Measurements from ENCODE around the gene FGF8.
A peak's percentile ranks its signal among the peaks of the same experiment; 100 is the strongest.
"Not testable (repeated sequence)": the region's sequence is repeated elsewhere in the genome, so short reads cannot be mapped to it uniquely, and the experiment has no call there.

FGF8 gene, protein sequence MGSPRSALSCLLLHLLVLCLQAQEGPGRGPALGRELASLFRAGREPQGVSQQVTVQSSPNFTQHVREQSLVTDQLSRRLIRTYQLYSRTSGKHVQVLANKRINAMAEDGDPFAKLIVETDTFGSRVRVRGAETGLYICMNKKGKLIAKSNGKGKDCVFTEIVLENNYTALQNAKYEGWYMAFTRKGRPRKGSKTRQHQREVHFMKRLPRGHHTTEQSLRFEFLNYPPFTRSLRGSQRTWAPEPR

DNA sequence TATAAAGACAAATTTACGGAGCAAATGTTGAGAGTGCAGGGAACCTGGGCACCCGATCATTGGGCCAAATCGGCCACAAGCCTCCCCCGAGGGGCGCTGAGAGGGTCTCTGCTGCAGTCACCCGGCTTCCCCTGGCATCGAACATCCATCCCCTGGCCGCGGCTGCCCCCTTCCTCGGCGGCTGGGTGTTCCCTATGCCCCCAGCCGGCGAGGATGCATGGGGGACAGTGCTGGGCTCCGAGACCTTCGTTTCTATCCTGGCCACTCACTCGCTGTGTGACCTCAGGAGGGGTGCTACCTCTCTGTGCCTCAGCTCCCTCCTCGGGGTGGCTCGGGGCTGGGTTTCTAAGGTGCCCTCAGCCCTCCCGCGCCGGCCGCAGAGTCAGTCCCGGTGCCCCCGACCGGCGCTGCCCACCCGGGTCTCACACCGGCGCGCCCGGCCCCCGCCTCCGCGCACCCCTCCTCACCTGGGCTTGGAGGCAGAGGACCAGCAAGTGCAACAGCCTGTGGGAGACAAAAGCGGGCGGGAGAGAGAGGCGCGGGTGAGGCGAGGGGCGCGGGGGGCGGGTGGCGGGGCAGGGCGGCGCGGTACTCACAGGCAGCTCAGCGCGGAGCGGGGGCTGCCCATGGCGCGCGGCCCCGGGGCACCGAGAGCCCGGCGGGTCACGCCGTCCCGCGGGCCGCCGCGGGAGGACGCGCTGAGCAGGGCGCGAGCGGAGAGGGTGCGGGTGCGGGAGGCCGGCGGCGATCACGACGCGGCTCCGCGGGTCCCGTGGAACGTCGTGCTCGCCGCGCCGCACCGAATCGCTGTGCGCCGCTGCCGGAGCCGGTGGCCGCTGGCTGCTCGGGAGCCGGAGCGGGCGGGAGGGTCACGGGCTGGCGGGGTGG lies at the start of gene FGF8:
Gene FGF8 (minus strand): TSS at position 842 of the 888 bp plus-strand sequence. CDS start 214 bp downstream, at position 628.
- DNase-seq (ENCODE audit: low read depth in 2 of 2, low spot score in 1 of 2): no peak

DNA sequence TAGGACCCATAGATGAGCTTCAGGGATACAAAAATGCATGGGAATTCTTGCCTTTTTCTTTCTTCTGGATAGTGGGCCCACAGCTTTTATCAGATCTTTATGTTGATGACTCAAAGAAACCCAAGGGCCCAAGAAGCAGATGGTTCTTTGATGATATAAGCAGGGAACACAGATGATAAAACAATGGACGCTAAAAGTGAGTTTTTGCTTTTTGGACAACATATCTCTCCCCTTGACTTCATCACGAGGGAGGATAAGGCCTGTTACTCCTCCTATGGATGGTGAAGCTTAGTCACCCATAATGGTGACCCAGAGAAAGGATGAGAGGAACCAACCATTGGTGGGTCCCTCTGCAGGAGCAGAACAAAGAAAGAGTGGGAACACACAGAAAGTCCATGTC lies 48.8 kb upstream of the FGF8 start:
- DNase-seq (ENCODE audit: low read depth in 2 of 2, low spot score in 1 of 2): no peak

DNA sequence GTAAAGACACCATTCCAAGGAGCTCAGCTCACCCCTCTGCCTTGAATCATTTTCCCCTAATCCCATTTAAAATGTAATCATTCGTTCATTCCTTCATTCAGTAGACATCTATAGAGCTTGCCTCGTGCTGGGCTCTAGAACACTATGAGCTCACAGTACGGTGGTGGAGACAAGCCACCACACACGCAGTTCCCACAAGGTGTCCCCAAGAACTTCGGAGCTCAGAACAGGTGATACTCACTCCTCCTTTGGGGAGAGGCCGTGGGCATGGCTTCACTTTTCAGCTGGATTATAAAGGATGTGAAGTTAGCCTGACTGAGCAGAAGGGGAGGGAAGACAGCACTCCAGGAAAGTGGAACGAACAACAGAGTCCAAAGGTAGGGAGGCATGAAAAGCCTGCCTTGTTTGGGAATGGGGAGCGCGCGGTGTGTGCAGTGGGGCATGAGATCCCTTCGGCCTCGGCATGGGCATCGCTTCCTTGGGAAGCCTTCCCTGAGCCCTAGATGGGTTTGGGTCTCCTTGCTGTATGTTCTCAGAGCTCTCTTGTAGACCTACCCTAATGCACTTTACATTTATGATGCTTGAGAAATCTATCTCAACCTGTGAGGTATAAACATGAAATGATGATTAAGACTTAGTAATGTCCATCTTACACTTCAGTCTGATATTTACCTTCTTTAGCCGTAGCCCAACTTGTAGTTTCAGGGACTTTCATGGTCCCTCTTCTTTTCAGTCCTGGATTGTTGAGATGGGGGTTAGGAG lies 43.1 kb upstream of the FGF8 start:
- no peak for DNase-seq (ENCODE audit: low read depth in 2 of 2, low spot score in 1 of 2)

DNA sequence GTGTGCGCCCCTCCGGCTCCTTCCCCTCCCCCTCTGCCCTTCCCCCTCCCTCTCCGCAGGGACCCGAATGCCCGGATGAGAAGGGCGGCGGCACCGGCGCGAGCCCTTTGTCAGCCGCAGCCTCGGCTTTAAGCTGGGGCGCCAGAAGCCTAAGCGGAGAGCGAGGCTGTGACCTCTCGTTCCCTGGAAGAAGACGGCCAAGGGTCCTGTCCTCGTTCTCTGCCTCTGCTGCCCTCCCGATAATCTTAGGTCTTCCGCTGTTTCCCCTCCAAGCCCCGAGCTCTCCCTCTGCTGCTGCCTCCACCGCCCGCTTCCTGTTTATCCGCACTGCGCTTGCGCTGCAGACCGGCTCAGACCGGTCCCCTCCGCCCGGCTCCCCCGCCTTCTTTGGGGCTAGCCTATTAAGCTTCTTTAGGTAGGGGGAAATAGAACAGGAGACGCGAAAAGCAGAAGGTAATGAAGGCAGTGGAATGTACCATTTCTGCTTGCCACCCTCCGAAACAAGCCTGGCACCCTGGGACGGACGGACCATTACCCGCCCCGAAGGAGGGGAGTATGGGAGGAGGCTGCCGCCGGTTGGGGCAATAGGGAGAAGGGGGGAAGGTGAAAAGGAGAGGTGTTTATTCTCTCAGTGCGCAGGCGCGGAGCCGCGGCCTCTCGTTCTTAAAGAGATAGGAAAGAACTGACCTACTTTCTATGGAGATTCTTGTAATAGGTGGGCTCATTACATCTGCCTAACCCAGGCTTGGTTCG lies 42.4 kb upstream of the FGF8 start, which contains the start of gene OGA:
Gene OGA (minus strand): TSS at position 326 of the 753 bp plus-strand sequence. CDS start 422 bp downstream, outside the sequence.
- peak; percentile 94 to 97 for DNase-seq (ENCODE audit: low read depth in 2 of 2, low spot score in 1 of 2)

DNA sequence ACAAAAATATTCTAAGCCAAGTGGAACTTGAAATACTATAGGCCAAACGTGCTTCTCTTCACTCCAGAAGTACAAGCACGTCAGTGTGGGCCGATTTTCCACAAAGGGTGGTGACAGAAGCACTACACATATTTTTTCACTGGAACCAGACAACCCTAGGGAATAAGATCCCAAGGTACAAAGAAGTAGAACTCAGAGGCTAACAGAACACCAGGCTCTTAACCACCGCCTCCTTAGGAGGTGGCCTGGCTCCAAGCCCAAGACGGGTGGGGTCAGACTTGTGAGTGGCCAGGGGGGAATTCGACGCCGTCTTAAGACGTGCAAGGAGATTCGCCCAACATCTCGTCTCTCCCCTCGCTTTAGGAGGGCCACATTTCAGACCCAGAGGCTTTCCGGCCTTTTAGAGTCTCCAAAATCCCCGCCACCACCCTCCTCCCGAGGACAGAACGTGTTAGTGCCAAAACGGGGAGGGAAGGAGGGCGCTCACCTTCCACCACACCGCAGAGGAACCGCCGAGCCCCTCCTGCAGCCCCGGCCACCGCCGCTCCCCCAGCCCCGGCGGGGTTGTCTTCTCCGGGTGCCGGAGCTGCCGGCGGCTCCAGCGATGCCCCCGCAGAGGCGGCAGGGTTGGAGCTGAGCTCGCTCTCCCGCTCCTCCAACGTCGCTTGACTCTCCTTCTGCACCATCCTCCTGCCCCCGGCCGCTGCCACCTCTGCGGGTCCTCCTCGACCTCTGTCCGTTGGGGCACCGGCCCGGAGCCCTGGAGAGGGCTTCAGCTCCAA lies 41.6 kb upstream of the FGF8 start:
- no peak for DNase-seq (ENCODE audit: low read depth in 2 of 2, low spot score in 1 of 2)

DNA sequence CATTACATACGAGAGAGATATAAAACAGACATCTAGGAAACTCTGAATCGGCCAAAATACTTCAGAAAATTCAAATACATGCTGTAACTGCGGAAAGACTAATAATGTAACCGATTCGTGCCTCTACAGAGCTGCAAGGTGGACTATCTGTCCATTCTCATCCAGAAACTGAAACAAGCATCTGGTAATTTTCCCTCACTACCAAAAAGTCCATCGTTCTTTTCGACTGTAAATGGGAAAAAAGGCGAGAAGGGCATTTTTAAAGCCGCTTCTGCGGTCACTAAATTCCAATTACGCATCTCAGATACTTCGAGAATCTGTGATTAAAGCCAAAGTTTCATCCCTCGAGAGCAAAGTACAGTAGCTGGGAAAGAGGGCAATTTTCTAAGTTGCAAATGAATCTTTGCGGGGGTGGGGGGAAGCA lies 41.0 kb upstream of the FGF8 start:
- no peak for DNase-seq (ENCODE audit: low read depth in 2 of 2, low spot score in 1 of 2)

DNA sequence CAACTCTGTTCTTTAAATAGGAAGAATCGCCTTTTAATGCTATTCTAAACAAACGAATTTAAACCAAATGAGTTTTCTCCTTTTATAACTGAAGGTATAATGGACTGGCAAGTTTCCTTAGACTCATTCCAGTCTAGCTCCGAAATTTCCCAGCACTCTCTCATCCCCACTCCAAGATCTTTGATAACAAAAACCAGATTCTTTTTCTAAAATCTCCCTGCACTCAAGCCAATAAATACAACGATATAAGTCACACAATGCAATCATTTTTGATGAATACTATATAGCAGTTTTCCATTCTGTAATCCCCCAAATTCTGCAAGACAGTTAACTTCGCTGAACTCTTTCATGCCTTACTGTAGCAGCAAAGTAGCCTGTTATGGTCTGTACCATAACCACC lies 40.5 kb upstream of the FGF8 start:
- DNase-seq (ENCODE audit: low read depth in 2 of 2, low spot score in 1 of 2): no peak

DNA sequence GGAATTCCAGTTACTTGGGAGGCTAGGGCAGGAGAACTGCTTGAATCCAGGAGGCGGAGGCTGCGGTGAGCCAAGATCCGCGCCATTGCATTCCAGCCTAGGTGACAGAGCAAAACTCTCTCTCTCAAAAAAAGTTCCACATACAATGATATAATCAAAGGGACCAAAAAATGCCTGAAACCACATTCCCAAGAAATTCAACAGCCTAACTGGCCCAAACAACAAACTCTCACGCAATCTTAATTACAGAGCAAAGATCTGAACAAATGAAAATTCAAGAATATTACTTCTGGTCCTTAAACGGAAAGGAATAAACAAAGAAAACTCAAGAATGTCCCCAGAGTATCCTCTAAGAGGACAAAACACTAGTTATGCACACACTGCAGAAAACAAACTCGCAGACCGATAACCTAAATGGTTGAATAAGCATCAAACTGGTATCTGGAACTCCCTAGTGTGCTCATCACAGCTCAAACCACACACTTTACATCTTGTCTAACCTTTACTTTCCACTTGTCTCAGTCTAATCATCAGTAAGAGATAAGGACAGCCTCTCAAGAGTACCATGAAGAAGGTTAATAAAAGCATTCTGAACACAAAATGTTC lies 38.7 kb upstream of the FGF8 start:
- DNase-seq (ENCODE audit: low read depth in 2 of 2, low spot score in 1 of 2): no peak

DNA sequence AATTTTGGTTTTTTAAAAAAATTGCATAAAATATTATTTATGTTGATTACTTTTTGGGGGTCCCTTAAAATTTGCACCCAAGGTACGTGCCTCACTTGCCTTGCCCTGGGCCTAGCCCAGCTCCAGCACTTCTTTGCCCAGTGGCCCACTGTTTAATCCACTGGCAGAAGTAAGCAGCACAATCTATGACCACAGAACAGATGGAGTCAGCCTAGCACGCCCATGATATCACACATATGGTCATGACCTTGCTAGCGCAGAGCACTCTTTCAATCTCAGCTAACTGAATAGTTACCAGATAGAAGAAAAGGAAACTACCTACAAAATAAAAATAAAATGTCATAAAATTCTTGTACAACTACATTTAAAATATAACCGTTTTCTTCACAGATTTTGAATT lies 36.7 kb upstream of the FGF8 start:
- no peak for DNase-seq (ENCODE audit: low read depth in 2 of 2, low spot score in 1 of 2)

DNA sequence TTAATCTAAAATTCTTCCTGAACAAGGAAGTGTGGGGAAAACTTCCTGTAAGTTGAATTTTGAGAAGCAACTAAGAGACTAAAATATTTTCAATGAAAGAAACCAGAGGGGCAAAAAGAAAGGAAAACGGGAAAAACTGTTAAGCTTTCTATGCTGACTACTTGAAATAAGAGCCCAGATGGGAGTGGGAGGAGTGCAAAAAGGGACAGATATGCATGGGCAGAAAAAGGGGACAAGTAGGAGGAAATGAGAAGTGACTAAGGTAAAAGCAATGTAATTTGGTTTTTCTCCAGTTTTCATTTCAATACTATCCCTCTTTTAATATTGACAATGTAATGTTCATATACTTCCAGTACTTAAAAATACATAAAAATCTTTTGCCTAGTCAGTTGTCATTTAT lies 31.2 kb upstream of the FGF8 start:
- DNase-seq (ENCODE audit: low read depth in 2 of 2, low spot score in 1 of 2): no peak

DNA sequence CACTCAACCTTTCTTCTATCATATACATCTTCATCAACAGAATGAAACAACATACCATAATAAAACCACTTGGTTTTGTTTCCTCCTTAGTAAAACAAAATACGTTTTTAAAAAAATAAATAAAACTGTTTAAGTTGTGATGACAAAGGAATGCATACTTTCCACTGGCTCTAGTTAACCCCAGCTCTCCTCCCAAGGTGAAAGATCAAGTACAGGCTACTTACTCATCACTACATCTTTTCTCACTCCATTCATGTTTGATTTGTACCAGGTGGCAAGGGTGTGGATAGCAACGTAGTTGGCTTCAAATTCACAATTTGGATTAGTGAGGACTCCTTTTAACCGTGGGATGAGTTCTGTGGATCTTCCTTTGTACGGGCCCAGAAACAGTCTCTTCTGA lies 27.6 kb upstream of the FGF8 start:
- DNase-seq (ENCODE audit: low read depth in 2 of 2, low spot score in 1 of 2): no peak

DNA sequence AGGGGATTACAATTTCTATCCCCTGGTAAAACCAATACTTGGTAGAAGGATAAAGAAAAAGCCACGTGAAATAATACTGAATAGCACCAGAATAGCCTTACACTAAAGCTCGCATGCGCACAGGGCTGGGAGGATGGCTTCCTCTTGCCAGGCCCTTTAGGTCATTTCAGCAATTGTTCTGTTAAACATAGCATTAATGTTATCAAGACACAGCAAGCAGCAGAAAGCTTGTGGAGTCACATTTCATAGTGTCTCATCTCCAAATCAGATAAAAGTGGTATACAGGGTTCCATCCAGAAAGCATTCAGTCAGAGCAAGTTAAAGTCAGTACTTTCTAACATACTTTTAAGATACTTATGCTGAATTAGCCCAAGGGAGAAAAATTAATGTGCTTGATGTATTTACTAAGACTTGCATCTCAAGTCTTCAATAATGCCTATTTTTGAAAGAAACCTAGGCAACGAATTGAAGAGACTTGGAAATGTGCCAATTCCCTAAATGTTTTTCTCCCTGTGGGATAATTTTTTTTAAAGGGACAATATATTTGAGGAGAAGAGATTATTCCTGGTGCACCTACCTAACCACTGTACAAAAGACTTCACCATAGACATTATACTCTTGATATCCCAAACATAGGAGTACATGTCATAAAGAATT lies 21.6 kb upstream of the FGF8 start:
- DNase-seq (ENCODE audit: low read depth in 2 of 2, low spot score in 1 of 2): no peak

DNA sequence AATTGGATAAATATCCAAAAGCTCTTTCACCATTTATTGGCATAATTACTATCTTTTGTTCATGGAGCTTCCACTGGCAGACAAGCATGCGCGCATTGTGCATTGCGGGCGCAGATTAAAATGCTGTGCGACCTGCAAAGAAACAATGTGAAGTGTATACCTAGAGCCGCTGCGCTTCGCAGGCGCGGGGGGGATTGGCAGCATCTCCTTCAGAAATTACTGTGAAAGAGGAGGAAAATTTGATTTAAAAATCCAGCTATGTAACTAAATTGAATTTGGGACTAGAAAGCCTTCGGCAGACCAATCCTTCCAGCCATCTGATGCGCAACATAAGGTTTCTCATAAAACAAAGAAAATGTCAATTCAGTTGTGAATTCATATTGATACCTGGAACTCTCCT lies 17.6 kb upstream of the FGF8 start:
- no peak for DNase-seq (ENCODE audit: low read depth in 2 of 2, low spot score in 1 of 2)

DNA sequence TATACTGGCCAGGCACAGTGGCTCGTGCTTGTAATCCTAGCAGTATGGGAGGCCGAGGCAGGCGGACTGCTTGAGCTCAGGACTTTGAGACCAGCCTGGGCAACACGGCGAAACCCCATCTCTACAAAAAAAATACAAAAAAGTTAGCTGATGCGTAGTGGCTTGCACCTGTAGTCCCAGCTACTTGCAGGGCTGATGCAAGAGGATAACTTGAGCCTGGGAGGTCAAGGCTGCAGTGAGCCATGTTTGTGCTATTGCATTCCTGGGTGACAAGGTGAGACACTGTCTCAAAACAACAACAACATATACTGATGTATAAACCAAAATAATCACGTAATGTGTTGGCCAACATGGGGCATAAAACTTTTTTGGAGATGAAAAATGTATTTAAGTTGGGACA lies 13.8 kb upstream of the FGF8 start:
- DNase-seq (ENCODE audit: low read depth in 2 of 2, low spot score in 1 of 2): no peak

DNA sequence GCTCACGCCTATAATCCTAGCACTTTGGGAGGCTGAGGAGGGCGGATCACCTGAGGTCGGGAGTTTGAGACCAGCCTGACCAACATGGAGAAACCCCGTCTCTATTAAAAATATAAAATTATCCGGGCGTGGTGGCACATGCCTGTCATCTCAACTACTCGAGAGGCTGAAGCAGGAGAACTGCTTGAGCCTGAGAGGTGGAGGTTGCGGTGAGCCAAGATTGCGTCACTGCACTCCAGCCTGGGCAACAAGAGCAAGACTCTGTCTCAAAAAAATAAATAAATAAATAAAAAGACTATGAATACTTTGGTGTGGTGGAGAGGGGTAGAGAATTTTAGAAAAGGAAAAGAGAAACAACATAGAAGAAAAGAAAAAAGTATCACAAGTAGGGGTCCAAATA lies 13.3 kb upstream of the FGF8 start:
- DNase-seq (ENCODE audit: low read depth in 2 of 2, low spot score in 1 of 2): not testable (repeated sequence)

DNA sequence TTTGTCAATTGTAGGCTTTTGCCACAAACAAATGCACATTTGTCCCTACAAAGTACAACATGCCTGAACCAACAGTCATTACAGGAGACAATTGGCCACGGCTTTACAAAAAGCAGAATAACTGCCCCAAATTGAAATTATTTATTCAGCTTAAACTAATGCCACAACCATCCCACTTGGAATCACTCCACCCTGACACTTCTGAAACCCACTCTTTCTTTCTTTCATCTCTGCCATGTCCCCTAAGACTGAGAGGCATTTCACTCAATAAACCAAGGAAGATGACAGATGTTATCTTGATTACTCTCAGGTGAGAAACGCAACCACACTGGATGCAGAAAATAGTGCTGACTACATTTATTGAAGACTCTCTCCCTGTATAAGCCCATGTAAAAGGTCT lies 9.9 kb upstream of the FGF8 start:
- DNase-seq (ENCODE audit: low read depth in 2 of 2, low spot score in 1 of 2): no peak

DNA sequence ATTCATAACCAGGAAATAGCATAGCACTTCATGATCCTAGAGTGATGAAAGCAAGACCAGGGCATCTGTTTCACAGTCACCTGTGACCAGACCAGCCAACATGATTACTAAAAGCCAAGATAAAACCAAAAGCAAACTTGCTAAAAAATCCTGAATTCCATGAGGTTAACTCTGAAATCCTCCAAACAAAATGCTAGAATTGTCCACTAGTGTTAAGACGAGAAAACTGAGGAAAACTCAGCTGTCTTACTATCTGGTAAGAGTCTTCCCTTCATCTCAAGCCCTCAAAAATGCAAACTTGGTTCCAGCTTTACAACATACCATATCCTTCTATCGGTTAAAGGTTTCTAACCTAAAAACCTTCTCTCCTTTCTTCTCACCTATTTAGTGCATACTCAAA lies 8.6 kb upstream of the FGF8 start:
- DNase-seq (ENCODE audit: low read depth in 2 of 2, low spot score in 1 of 2): no peak

DNA sequence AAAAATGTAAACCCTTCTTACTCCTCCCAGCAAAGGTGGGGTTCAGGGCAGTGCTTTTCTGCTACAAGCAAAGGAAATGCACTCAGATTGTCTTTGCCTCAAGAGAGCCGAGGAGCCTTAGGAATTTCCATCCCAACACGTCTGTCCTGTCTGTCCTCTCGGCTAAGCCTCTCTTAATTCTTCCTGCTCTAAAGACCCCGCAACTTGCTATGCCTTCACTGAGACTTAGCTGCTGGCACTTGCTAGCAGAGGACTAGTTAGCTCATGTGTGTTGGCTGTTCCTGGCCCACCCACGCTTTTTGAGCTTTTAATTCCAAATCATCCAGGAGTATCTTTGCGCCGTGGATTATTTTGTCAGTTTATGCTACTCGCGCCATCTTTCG lies 7.8 kb upstream of the FGF8 start:
- DNase-seq (ENCODE audit: low read depth in 2 of 2, low spot score in 1 of 2): no peak
